Spinal cord (tissue), 10 donors: Measurements from ENCODE around the gene ZNF263. TPM values are rescaled to one million over a fixed set of nuclear protein-coding genes. Genes with fewer than 3 reads are reported as not detected.

Experiments
- DNase-seq, 6 donors: peaks; one replicate each; pipeline versions ENCODE4 v3.0.0 to v3.0.0-alpha.2; 2013 to 2015; ENCODE audit warnings: low spot score in 6 of 6, low read depth in 4 of 6
- H3K27ac ChIP-seq: one replicate; pipeline ENCODE4 v1.5.1; 2013; ENCODE audit warnings: low read depth, low read length, control low read depth
- H3K27me3 ChIP-seq: one replicate; pipeline ENCODE4 v1.6.1; 2013; ENCODE audit warnings: low read length; ENCODE audit not compliant: control insufficient read depth, insufficient read depth
- H3K36me3 ChIP-seq: one replicate; pipeline ENCODE4 v1.6.1; 2013; ENCODE audit warnings: low read length; ENCODE audit not compliant: control insufficient read depth, insufficient read depth
- H3K4me1 ChIP-seq: one replicate; pipeline ENCODE4 v1.6.1; 2013; ENCODE audit warnings: low read length; ENCODE audit not compliant: control insufficient read depth, insufficient read depth
- H3K4me3 ChIP-seq: one replicate; pipeline ENCODE4 v1.5.1; 2013; ENCODE audit warnings: low read depth, low read length, control low read depth
- H3K9me3 ChIP-seq: one replicate; pipeline ENCODE4 v1.6.1; 2013; ENCODE audit warnings: low read length; ENCODE audit not compliant: control insufficient read depth, insufficient read depth
- WGBS: methylation state at CpG from one replicate; pipeline ENCODE4 v1.1.5; 2013; ENCODE audit warnings: missing lambda C conversion rate; ENCODE audit not compliant: insufficient coverage; 5-methylcytosine and 5-hydroxymethylcytosine counted together
- polyA plus RNA-seq, 2 donors: library from polyadenylated mRNA; unstranded; fragments of 120-200 nt; gene quantifications; one replicate each; pipeline ENCODE4 v1.2.1, GENCODE V29; 2013; ENCODE audit not compliant: insufficient read length in 2 of 2
- total RNA-seq, 2 donors: library from RNA; depleted of rRNA in 1 of 2; stranded (reverse); fragments of 120-200 nt in 1 of 2; fragments of >200 nt in 1 of 2; gene quantifications; one replicate each; pipeline versions ENCODE4 v1.2.3 to v1.2.4, GENCODE V29; 2013 to 2014
- donor health status: healthy.

ZNF263 gene
- total and polyA plus RNA-seq, 4 donors = 30.0 to 44.8 (median 32.3) TPM

DNA sequence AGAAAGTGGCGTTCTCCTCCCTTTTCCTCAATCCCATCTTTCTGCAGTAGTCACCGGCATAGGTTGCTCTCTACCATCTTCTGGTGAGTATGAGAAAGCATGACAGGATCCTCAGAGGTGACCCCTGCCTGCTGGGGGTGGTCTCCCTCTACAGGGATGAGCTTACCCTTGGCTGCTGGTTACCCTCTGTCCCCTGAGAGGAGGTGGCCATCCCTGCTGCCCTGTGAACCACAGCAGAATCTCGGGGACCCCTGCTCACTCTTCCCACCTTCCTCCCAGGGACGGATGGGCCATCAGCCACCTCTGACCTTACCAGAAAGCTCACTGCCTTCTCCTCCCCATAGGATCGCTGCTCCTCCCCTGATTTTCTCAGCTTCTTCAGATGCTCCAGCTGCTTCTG is 34.7 kb upstream of the ZNF263 start:
- peaks cover 1% of the 10 kb centered on the region for H3K9me3 ChIP-seq
- H3K36me3 ChIP-seq = no peaks in the 10 kb centered on the region
- no peak overlapping the region for H3K27ac ChIP-seq
- H3K4me3 ChIP-seq = no peak overlapping the region
- peaks cover 10% of the 10 kb centered on the region for H3K27me3 ChIP-seq
- DNase-seq = no peak
- WGBS = 71% methylated on average over 3 of the region's 5 CpGs
- H3K4me1 ChIP-seq = no peaks in the 10 kb centered on the region

DNA sequence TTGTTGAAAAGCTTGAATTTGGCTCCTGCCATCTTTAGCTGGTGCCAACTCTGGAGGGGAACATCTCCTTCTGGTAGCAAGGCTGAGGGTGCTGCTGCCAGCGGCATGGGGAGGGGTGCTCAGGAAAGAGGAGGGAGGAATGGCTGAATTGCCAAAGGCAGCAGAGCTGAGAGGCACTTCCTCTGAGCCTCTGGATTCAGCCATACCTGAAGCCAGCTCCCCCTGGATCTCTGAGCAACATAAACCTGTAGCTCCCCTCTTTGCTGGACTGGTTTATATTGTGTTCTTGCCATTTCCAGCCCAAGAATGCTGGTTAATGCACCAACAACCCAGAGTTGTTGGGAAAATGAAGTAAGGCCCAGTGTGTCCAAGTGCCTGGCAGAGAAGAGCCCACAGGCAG is 34.3 kb upstream of the ZNF263 start:
- DNase-seq = no peak
- H3K4me3 ChIP-seq = no peak overlapping the region
- peaks cover 1% of the 10 kb centered on the region for H3K9me3 ChIP-seq
- WGBS = 80% methylated on average over 1 of the region's 1 CpG
- H3K4me1 ChIP-seq = no peaks in the 10 kb centered on the region
- no peaks in the 10 kb centered on the region for H3K36me3 ChIP-seq
- peaks cover 9% of the 10 kb centered on the region for H3K27me3 ChIP-seq
- H3K27ac ChIP-seq = no peak overlapping the region

DNA sequence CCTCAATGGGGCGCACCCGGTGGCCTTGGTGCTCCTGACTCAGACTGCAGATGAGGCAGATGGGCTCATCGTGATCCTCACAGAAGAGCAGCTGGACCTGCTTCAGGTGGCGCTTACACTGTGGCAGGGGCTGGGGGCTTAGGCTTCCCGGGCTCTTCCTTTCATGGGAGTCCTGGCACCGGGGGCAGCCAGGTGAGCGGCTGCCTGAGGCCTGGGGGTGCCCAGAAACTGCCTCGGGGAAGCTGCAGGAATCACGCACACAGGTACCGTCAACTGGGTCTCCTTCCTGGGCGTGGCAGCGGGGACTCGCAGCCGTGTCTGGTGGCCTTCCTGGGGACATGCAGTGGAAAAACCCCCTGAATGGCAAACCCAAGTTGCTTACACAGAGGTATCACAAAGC is 33.8 kb upstream of the ZNF263 start:
- no peak overlapping the region for H3K27ac ChIP-seq
- WGBS = 85% methylated on average over 14 of the region's 14 CpGs
- H3K36me3 ChIP-seq = no peaks in the 10 kb centered on the region
- H3K9me3 ChIP-seq = peaks cover 1% of the 10 kb centered on the region
- no peak for DNase-seq
- H3K4me1 ChIP-seq = no peaks in the 10 kb centered on the region
- H3K4me3 ChIP-seq = no peak overlapping the region
- peaks cover 5% of the 10 kb centered on the region for H3K27me3 ChIP-seq

DNA sequence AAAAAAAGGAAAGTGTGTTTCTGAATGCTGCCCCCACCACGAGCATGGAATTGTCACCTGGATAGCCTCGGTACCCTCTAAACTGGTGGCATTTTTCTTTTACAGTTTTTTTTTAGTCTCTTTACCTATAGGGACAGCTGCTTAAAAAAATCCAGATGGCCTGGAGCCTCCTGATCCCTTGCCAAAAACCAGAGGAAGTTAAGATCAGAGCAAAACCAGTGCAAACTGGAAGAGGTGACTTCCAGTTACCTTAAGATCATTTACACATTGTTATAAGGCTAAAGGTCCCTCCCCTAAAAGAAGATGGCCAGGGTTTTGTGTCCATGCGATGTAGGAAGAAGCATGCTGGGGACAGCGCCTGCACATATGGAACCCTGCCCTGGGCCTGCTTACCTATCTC is 30.3 kb upstream of the ZNF263 start:
- WGBS = 73% methylated on average over 4 of the region's 4 CpGs
- peaks cover 9% of the 10 kb centered on the region for H3K27me3 ChIP-seq
- H3K4me3 ChIP-seq = no peak overlapping the region

DNA sequence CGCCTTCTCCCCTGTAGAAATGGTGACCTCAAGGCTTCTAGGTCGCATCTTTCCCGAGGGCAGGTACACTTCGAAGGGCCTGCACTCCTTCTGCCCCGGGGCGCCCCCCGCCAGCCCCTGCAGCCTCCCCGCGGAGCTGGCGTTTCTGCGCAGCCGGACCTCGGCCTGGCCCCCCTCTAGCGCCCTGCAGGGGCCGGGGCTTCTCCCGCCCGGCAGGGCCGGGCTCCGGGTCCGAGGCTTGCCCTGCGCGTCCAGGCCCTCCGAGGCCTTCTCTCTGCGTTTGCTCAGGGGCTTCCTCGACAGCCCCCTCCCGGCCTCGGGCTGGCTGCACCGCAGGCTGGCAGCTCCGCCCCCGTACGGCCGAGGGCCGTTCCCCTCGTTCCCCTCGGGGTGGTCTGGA is 29.0 kb upstream of the ZNF263 start:
- Histone ChIP-seq H3K27me3 (peaks cover 8% of the 10 kb centered on the region), H3K36me3 (no peaks in the 10 kb centered on the region), H3K27ac (no peak overlapping the region), H3K4me1 (no peaks in the 10 kb centered on the region), H3K4me3 (no peak overlapping the region), H3K9me3 (no peaks in the 10 kb centered on the region)
- no peak for DNase-seq
- 43% methylated on average over 35 of the region's 35 CpGs for WGBS

More for the DNA sequence above, 30.3 kb upstream of the ZNF263 start:
- Histone ChIP-seq H3K4me1 (no peaks in the 10 kb centered on the region), H3K9me3 (no peaks in the 10 kb centered on the region), H3K36me3 (no peaks in the 10 kb centered on the region), H3K27ac (no peak overlapping the region)
- no peak for DNase-seq

DNA sequence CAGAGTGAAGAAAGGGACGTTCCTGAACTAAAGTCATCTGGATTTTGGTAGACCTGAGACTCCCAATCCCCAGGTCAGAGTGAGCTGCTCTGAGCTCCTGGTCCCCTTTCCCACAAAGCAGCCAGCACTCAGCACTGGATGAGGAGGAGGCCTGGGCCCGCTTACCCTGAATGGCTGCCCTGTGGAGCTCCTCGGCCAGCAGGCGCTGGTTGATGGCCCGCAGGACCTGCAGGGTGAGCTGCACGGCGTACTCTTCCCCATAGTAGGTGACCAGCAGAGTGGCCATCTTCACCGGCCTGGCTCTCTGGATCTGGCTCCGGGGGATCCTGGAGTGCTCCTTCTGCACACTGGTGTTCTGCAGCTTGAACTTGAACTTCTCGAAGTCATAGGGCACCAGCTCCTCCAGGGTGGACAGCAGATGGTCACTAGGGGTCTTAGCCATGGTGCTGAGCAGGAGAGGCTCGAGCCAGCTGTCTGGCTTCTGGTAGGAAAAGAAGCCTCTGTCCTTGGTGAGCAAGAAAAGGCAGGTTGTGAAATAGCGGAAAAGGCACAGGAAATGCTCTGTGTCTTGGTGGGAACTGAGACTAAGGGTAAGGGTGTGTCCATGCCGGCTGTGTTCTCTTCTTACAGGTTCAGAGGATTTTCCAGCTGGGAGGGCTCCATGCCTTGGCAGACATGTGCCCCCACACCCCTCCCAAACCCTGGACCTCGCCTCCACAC is 27.0 kb upstream of the ZNF263 start, which contains the start of gene MEFV:
Gene MEFV, minus strand, starts transcription at position 488 of the 720 bp plus-strand sequence. Its CDS starts 46 bp downstream, at position 442.
- no peaks in the 10 kb centered on the region for H3K4me1 ChIP-seq
- H3K27ac ChIP-seq = no peak within 1 kb of the TSS
- DNase-seq = no peak
- WGBS = 83% methylated on average over 12 of the region's 14 CpGs
- peaks cover 8% of the 10 kb centered on the region for H3K27me3 ChIP-seq
- no peaks in the 10 kb centered on the region for H3K9me3 ChIP-seq
- no peaks in the 10 kb centered on the region for H3K36me3 ChIP-seq
- H3K4me3 ChIP-seq = no peak within 1 kb of the TSS

DNA sequence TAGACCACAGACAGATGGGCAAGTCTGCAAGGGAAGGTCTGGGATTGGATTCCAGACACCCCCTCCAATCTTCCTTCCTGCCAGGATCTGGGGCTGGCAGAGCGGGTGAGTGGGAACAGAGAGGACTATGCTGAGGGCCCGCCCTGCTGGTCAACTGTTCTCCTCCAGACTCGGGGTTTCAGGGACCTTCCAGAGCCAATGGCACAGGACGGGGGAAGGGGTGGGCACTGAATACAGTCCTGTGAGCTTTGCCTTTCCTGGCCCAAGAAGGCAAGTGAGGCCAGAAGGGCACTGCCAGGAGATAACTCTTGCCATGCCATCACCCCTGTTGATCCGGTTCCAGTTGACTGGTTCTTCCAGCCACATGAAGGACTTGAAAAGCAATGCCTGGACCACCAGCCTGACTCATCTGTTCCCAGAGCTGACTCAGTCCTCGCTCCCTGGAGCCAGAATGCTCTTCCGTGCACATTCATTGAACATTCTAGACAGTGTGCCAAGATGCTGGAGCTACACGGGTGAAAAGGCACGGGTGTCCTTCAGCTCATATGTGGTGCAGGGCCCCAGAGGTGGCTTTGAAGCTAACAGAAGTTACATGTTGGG is 26.3 kb upstream of the ZNF263 start:
- Histone ChIP-seq H3K9me3 (no peaks in the 10 kb centered on the region), H3K4me1 (no peaks in the 10 kb centered on the region), H3K36me3 (no peaks in the 10 kb centered on the region), H3K27me3 (peaks cover 8% of the 10 kb centered on the region), H3K27ac (no peak overlapping the region), H3K4me3 (no peak overlapping the region)
- DNase-seq = no peak
- 66% methylated on average over 8 of the region's 9 CpGs for WGBS

DNA sequence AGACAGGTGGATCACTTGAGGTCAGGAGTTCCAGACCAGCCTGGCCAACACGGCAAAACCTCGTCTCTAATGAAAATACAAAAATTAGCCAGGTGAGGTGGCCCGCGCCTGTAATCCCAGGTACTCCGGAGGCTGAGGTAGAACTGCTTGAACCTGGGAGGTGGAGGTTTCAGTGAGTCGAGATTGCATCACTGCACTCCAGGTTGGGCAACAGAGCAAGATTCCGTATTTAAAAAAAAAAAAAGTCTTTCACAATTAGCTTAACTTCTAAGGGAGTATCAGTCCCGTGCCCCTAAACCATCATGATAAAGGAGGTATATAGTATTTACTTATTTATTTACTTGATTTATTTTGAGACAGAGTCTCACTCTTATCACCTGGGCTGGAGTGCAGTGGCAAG is 23.5 kb upstream of the ZNF263 start:
- H3K4me1 ChIP-seq = peaks cover 8% of the 10 kb centered on the region
- 90% methylated on average over 5 of the region's 8 CpGs for WGBS
- no peaks in the 10 kb centered on the region for H3K9me3 ChIP-seq
- DNase-seq = no peak
- H3K36me3 ChIP-seq = no peaks in the 10 kb centered on the region
- no peak overlapping the region for H3K4me3 ChIP-seq
- no peak overlapping the region for H3K27ac ChIP-seq
- peaks cover 5% of the 10 kb centered on the region for H3K27me3 ChIP-seq

DNA sequence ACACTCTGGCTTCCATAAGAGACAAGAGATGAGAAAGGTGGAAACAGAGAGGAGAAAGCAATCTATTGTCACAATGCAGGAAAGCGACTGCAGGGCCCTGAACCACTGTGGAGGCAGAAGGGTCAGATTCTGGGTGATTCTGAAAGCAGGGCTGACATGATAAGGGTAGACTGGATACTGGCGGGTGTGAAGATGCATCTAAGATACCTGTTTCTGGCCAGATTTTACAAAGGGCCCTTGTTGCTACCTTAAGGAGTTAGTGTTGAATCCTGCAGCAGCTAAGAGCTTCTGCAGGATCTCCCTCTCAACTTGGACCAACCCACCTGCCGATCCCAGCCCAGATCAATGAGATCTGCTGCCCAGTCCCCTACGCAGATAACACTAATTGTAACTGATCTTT is 20.8 kb upstream of the ZNF263 start:
- WGBS = 87% methylated on average over 2 of the region's 4 CpGs
- H3K27me3 ChIP-seq = peaks cover 2% of the 10 kb centered on the region
- H3K27ac ChIP-seq = no peak overlapping the region
- no peak overlapping the region for H3K4me3 ChIP-seq
- no peaks in the 10 kb centered on the region for H3K36me3 ChIP-seq
- no peaks in the 10 kb centered on the region for H3K9me3 ChIP-seq
- DNase-seq = no peak
- H3K4me1 ChIP-seq = peaks cover 13% of the 10 kb centered on the region
